GM18498 (cell line): ENCODE measurements around the gene REEP1.

ENCODE experiments used
- ATAC-seq: cut with Tn5 transposase; IDR thresholded peaks from one replicate; pipeline ENCODE4 v1.9.1; 2021; ENCODE audit warnings: mild to moderate bottlenecking, moderate library complexity; ENCODE audit not compliant: unreplicated experiment

REEP1 gene

DNA sequence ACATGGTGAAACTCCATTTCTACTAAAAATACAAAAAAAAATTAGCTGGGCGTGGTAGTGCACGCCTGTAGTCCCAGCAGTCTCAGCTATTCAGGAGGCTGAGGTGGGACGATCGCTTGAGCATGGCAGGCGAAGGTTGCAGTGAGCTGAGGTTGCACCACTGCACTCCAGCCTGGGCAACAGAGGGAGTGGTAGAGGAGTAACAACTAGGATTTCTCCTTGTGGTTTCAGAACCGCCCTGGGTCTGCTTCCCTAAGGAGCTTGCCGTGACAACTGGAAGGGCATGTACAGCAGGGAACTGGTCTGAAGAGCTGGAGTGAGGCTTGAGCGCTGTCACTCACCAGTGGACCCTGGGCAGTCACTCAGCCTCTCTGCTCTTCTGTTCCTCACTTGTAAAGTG lies 29.1 kb downstream of the REEP1 start:
- ATAC-seq, result no peak

DNA sequence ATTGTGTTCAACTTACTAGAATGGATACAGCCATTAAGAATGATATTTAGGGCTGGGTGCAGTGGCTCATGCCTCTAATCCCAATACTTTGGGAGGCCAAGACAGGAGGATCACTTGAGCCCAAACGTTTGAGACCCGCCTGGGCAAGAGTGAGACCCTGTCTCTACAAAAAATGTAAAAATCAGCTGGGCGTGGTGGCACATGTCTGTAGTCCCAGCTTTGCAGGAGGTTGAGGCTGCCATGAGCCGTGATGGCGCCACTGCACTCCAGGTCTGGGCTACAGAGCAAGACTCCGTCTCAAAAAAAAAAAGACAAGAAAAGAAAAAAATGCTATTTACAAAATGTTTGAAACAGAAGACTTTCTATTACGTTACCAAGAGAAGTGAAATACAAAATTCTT lies 30.0 kb downstream of the REEP1 start:
- no peak for ATAC-seq

DNA sequence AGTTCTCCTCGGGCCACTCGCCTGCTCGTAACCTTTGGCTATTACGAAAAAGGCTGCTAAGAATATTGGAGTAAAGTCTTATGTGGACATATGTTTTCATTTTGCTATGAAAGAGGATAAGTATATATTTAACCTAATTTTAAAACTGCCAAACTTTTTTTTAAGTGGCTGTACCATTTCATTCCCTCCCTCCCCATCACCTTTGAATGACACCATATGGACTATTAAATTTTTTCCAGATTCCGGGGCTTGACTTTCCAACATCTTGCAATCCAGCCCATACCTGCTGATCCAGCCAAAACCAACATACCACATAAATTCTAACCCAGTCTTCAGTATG lies 31.5 kb downstream of the REEP1 start:
- no peak for ATAC-seq

DNA sequence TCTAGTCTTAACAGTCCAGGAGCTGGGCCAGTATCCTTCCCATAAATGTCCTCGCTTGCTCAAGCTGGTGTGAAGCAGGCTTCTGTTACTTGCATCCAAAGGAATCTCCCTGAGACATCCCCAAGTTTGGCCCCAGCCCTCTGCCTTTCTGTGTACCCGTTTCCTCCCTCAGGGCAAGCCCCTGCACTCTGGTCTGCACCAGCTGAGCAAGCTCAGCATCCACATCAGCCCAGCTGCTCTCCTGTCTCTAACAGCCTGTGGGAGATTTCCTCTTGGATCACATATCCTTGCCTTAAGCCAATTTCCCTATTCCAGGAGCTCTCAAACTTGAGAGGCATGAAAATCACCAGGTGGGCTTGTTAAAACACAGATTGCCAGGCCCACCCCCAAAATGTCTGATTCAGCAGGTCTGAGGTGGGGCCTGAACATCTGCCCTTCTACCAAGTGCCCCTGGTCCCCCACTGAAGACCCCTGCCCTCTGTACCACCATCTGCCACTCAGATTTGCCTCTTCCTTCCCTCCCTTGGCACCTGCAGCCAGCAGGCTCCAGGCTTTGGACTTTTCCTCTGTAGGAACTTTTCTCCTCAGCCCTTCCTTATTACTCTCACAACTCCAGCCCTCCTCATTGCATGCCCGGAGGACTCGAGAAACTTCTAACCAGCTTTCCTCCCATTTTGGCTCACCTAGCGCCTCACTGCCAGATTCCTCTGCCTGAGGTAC lies 32.1 kb downstream of the REEP1 start:
- ATAC-seq, result no peak

DNA sequence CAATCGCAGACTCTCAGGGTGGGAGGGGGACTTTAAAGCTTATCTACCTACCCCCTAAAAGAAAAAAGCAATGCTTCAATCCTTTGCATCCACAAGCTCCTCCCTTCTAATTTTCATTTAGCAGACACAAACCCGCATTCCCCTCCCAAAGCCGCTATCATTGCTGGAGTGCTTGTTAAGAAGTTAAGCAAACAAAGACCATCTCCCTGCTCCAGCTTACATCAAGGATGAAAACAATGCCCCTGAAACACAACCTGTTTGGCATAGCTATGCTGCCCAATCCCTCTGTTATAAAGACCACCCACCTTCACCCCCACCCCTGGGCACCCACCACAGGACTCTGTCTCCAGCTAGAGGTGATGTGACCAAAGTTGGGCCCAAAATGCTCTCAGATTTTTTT lies 33.0 kb downstream of the REEP1 start:
- ATAC-seq, result no peak

DNA sequence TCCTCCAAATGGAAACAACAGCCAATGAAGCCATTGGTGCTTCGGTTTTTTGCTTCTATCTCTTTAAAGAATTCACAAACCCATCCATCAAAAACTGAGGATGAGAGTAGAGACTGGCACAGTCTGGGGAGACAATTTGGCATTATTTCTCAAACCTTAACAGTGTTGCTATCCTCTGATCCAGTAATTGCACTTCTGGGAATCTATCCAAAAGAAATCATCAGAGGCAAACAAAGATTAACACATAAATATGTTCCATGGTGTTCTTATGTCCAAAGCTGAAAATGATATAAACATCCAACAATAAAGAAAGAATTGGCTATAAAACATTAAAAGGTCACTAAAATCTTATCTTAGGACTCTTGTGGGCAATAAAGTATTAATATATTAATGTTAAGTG lies 35.1 kb downstream of the REEP1 start:
- no peak for ATAC-seq

DNA sequence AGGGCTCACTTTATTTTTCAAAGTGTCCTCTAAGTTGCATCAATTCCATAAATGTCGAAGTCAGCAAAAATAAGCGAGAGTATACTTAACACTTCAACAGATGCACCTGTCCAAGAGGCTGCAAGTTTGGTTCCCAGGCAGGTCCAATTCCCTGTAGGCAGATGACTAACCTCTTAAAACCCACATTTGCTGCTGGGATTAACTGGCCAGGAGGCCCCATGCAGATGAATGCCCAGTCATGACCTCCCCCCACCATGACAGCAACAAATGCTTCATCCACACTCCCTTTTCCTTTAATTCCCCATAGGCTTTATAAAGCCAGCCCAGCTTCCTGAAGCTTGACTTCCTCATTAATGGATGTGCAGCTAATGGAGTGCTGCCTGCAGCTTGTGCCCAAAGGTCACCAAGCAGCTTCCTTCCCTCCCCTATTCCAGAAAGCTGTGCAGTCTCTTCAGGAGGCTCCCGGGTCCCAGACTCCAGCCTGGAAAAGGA lies 35.7 kb downstream of the REEP1 start:
- no peak for ATAC-seq

DNA sequence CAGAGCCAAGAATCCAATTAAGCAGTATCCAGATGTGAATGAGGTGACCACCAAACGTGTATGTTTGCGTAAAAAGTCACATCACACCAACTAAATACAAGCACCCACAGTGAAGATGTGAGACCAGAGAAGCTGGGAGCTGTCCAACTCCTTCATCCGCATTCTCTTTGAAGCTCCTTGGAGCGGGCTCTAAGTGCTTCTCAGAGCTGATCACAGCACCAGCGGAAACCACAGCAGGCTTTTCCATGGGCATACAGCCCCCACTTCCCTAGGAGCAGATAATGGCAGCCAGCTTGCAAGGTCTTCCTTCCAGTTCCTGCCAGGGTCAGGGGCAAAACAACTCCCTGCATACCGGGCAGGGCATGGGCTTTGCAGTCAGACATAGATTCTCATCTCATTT lies 36.4 kb downstream of the REEP1 start:
- no peak for ATAC-seq

DNA sequence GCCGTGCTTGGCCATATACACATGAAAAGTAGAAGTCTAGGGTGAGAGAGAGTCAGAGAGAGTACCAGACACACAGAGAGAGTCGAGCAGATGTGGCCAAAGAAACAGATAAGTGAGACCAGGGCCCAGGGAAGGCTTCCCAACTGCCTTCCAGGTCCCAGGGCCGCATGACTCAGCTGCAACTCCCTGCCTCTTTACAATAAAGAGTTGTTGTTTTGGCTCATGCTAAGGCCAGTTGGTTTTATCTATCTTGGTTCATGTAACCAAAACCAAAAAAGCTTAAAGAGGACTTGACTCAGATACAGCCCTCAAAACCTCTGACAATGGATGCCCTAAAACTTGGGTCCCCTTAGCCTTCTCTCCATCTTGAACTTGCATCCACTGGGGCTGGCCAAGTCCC lies 36.9 kb downstream of the REEP1 start:
- ATAC-seq, result no peak

DNA sequence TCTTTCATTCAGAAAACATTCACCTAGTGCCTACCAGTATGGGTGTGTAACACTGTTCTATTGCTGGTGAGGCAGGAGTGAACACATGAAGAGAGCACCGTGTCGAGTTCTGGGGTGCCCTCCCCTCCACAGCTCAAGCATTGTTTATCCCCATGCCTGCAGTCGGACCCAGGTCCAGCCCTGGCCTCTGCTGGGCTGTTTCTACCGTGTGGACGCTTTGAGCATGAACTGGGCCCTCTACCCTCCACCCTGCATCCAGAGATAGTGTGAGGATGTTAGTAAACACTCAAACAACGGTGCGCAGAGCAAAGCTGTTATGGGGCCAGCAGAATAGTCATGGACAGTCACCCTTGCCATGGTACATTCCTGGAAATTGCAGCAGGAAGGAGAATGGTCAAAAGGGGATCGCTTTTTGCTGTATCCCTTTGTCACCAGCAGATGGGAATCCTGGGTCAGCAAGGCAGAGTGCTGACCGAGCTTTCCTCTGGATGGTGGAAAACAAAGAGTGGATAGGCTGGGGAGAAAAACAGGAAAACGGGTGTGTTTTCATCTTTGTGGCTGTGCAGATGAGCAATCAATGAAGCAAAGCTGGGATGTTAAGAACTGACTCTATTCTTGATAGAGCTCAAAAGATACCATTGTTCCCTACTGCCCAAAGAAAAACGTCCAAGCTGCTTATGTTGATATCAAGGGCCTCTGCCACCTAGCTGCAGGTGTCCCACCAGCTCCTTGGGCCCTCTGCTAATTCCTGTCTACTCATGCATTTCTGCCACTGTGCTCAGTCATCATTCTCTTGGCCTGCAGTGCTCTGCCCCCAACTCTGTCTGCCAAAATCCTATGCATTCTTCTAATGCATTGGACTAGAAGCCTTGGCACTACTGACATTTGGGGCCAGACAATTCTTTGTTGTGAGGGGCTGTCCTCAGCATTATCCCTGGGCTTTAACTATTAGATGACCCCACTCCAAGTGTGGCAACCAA lies 38.7 kb downstream of the REEP1 start:
- ATAC-seq, result no peak

DNA sequence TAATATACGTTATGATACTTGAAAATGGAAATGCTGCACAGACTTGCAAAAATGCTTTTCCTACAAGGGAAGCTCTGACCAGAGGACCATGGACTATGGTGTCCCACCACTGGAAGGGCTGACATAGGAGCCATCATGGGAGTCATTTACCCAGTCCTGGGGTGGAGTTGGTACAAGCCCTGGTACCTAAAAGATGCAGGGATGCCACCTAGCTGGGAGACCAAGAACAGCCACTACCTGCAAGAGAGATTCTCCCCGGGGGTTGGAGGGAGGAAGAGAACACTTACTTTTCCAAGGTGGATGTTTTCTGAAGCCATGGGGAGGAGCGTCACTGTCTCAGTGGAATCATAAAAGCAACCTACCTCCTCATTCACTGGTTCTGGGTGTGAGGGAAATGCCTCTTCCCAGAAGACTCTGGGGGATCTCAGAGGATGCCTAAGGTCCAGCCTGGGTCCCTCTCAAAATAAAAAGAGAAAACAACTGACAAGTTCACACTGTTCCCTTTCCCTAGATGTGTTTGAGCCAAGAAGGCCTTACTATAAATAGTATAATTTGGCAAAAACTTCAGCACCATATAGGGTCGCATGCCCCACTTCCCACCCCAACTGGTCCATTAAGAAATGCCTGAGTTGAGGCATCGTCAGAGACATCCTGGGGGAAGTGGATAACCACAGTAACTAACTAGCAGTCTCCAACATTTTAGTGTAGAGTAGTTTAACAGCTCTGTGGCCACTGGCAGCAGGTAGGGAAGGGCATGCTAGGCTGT lies 39.9 kb downstream of the REEP1 start:
- ATAC-seq, result no peak

DNA sequence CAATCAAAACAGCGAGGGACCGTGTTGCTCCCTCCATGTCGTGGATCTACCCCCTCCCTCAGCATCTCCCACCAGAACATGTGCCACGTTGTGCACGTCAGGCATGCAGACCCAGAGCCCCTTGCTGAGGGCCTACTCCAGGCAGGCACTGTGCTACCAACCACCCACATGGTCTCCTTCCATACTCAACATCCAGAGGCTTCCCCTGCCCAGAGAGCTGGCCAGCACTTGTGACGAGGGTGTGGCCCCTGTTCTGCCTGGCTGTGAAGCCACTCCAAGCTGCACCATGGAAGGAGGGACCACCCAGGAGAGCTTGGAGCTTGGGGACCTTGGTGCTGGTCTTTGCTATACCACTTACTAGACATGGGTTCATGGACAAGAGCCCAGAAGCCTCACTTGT lies 40.5 kb downstream of the REEP1 start:
- ATAC-seq, result no peak

DNA sequence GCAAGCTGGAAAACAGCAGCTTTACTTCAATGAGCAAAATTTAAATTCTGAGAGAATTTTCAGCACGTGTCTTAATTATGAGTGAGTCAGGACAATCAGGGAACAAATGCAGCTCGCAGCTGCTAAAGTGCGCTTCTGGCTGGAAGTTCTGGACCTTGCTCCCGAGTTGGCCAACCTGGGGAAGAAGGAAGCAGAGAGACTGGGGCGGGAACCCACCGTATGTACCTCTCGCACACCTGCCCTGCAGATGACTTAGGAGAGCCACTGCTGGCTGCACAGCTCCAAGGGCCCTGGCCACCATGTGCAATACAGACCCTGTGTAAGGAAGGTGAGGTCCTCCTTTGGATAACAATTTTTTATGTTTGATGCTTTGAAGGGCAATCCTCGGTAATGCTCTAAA lies 42.4 kb downstream of the REEP1 start:
- ATAC-seq, result no peak

DNA sequence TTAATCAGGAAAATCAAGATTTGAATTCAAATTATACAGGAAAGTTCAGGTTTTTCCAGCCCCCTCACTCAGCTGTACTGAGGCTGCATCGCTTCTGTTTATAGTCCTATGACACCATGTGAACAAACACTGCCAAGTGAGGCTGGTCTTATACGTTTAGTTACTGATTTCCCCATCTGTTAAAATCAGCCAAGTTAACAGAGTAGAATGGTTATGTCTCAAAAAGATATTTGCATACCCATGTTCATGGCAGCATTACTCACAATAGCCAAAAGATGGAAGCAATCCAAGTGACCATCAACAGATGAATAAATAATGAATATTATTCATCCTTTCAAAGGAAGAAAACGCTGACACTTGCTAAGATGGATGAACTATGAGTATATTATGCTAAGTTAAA lies 43.8 kb downstream of the REEP1 start:
- ATAC-seq, result no peak

DNA sequence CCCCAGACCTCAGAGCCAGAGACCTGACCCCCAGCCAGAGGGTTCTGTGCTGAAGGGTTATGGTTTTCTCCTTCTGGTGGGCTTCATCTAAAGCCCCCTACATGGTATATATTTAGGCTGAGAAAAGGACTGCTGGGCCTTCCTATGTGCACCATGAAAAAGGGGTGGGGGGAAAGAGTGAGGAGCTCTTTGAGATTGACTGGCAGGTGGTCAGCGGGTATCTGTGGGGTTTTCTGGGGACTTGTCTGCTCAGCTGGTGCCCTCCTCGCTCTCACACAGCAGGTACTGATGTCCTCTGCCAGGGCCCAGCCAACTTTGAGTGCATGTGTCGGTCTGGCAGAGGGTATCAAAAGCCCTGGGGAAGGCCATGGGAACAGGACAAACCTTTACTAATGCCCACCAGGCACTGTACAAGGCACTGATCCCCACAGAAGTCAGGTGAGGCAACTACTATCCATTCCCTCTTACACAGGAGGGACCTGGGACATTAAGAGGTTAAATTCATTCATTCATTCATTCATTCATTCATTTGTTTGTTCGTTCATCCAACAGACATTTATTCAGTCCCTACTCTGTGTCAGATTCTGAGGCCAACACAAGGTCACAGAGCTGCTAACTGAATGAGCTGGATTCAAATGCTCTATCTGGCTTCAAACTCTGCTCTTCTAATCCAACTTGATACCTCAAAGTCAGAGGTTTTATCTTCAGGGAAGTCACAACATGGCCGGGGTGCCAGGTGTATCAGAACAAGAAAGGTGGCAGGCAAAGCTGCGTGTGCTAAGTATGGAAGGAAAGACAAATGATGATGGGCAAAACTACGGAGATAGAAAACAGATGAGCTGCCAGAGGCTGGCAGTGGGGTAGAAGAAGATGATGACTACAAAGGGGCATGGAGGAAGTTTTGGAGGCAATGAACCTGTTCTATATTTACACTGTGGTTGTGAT lies 44.6 kb downstream of the REEP1 start:
- ATAC-seq, result no peak

DNA sequence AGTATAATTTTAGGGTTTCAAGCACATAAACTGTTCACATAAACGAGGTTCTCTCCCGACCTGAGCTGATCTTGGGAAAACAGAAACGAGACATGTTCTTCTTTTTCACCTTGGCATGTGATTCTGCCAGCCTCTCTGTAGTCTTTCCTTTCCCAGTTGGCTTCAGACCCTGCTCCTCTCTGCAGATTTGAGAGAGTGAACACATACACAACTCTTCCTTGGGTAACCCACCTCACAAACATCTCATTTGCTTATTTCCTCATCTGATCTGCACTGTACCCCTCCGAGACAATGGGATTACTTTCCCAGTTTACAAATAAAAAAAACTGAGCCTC lies 46.1 kb downstream of the REEP1 start:
- ATAC-seq, result no peak

DNA sequence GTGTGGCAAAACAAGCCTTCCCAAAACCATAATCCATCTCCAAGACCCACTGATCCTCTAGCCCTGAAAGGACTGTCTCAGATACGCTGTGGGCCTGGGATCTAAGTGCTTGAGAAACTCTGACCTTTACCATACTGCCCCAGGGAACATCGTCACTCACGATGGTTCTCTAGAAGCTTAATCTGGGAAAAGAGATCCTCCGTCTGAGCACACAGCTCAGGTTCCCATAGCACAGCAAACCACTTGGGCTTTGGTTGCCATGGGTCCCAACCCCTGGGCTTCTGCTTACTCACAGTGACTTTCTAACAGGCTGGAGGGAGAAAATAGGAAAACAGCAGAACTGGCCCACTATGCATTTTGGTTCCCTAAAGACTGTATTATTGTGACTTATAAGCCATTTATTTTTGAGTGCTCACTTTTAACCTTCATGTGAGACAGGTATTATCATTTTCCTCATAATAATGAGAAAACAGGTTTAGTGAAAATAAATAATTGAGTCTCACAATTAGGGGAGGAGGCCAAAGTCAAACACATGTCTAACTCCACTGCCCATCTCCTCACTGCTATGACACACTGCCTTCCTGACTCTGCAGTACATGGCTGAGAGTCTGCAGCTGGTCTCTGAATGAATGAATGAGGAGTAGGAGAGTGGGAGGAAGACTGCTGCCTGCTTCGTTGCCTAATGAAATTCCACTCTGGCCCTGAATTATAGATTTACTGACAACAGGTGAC lies 46.7 kb downstream of the REEP1 start:
- no peak for ATAC-seq

DNA sequence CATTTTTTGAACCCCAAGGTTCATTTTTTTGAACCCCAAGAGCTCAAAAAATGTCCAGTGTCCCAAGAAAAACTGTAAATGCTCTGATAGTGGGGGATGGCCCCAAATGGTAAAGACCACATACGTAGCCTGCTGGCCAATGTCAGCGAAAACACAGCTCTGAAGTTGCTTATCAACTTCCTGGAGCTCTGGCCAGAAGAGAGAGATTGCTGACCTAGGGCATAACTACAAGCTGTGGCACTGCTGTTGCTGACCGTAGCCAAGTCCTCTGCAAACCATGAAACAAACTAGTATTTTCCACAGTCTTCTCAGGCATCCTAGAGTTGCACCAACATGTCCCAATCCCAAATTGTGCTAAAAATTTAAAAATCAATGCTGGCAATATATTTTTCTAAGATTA lies 50.9 kb downstream of the REEP1 start:
- ATAC-seq, result no peak

DNA sequence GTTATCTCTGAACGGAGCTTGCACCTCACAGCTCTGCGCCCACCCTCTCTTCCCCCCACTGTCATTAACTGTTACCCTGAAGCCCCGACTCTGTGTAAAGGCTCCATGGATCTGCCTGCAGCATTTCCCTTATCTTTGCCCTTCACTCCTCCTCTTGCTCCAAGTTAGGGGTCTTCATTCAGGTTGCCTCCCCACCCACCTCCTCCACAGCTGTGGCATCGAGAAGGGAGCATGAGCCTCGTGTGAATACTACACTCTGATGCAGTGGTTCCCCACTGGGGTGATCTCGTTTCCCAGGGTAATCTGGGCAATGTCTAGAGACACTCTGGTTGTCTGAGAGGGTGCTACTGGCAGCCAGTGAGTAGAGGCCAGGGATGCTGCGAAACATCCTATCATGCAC lies 51.4 kb downstream of the REEP1 start:
- ATAC-seq, result no peak

DNA sequence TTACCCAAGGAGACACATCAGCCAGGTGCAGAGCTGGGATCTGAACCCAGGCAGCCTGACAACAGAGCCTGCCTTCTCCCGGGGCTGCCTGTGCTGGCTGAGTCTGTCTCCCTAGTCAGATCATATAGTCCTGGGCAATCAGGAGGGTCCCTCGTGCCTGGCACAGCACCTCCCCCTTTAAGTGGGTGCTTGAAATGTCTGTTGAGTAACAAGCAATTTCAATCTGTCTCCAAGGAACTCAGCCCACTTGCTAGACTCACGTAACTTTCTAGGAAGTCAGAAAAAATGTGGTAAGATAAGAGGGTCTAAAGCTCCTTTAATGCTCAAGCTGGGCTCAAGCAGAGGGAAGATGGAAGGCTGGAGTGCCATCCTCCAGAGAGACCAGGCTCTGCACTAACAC lies 51.9 kb downstream of the REEP1 start:
- ATAC-seq, result no peak
